GM18517 (cell line): ENCODE measurements around the gene LRRC26.

Experiments
- ATAC-seq: cut with Tn5 transposase; IDR thresholded peaks from one replicate; pipeline ENCODE4 v1.9.1; 2021; ENCODE audit warnings: mild to moderate bottlenecking, moderate library complexity; ENCODE audit not compliant: unreplicated experiment

LRRC26 gene

GRCh38 chr9:137157618-137158415 is 12.0 kb downstream of the LRRC26 start:
- ATAC-seq: no peak

- ATAC-seq: no peak
Observed at GRCh38 chr9:137156567-137157375, 13.1 kb downstream of the LRRC26 start.

- no peak for ATAC-seq
Observed at GRCh38 chr9:137152844-137153405, 16.9 kb downstream of the LRRC26 start.

- no peak for ATAC-seq
Observed at GRCh38 chr9:137150617-137151457, 19.0 kb downstream of the LRRC26 start.

GRCh38 chr9:137149942-137150616 is 19.8 kb downstream of the LRRC26 start:
- no peak for ATAC-seq

- ATAC-seq: no peak
Observed at GRCh38 chr9:137149363-137149762, 20.5 kb downstream of the LRRC26 start.

GRCh38 chr9:137148661-137149060 is 21.2 kb downstream of the LRRC26 start:
- ATAC-seq: no peak

- ATAC-seq: no peak
Observed at GRCh38 chr9:137148242-137148641, 21.6 kb downstream of the LRRC26 start.

- no peak for ATAC-seq
Observed at GRCh38 chr9:137147793-137148160, 22.1 kb downstream of the LRRC26 start.

GRCh38 chr9:137147091-137147792 is 22.6 kb downstream of the LRRC26 start:
- ATAC-seq: no peak

- ATAC-seq: no peak
Observed at GRCh38 chr9:137146527-137146918, 23.3 kb downstream of the LRRC26 start.

- no peak for ATAC-seq
Observed at GRCh38 chr9:137145731-137146526, 23.9 kb downstream of the LRRC26 start.

- no peak for ATAC-seq
Observed at GRCh38 chr9:137143459-137143858, 26.4 kb downstream of the LRRC26 start.

- ATAC-seq: no peak
Observed at GRCh38 chr9:137141976-137142936, 27.6 kb downstream of the LRRC26 start.

GRCh38 chr9:137141050-137141810 is 28.6 kb downstream of the LRRC26 start:
- no peak for ATAC-seq

GRCh38 chr9:137140151-137141012 is 29.5 kb downstream of the LRRC26 start:
- no peak for ATAC-seq
